Stomach smooth muscle (tissue), 2 donors: Measurements from ENCODE around the gene LLPH.

Experiments used
- H3K27ac ChIP-seq: one replicate; pipeline ENCODE4 v1.7.0; 2013; ENCODE audit warnings: mild to moderate bottlenecking, low read length, inconsistent platforms
- H3K27me3 ChIP-seq, 2 donors: one replicate each; pipeline ENCODE4 v1.7.0; 2013; ENCODE audit warnings: low read length in 2 of 2; ENCODE audit not compliant: insufficient read depth in 2 of 2, control insufficient read depth in 1 of 2
- H3K36me3 ChIP-seq, 2 donors: one replicate each; pipeline ENCODE4 v1.7.0; 2013; ENCODE audit warnings: low read length in 2 of 2; ENCODE audit not compliant: control insufficient read depth in 2 of 2, insufficient read depth in 2 of 2
- H3K4me1 ChIP-seq: one replicate; pipeline ENCODE4 v1.7.0; 2013; ENCODE audit warnings: low read length; ENCODE audit not compliant: control insufficient read depth, insufficient read depth
- H3K4me3 ChIP-seq, 2 donors: one replicate each; pipeline ENCODE4 v1.7.0; 2013; ENCODE audit warnings: low read length in 2 of 2
- H3K9ac ChIP-seq, 2 donors: one replicate each; pipeline ENCODE4 v1.7.0; 2013; ENCODE audit warnings: low read length in 2 of 2, mild to moderate bottlenecking in 1 of 2
- H3K9me3 ChIP-seq, 2 donors: one replicate each; pipeline ENCODE4 v1.7.0; 2013; ENCODE audit warnings: low read length in 2 of 2; ENCODE audit not compliant: control insufficient read depth in 2 of 2
- donor health status: healthy.
- donor health status: Pancreatic carcinoma.

Gene LLPH

DNA sequence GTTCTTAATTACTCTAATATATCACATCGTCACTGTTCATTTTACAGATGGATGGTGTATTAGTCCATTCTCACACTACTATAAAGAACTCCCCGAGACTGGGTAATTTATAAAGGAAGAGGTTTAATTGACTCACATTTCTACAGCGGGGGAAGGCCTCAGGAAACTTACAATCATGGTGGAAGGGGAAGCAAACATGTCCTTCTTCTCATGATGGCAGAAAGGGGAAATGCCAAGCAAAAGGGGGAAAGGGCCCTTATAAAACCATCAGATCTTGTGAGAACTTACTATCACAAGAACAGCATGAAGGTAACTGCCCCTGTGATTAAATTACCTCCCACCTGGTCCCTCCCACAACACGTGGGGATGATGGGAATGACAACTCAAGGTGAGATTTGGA is 32.7 kb upstream of the LLPH start:
- peaks cover 0 to 3% of the 10 kb centered on the region in 2 donors for H3K9me3 ChIP-seq
- no peak overlapping the region for H3K4me3 ChIP-seq
- H3K4me1 ChIP-seq = no peaks in the 10 kb centered on the region
- H3K9ac ChIP-seq = no peak overlapping the region
- H3K36me3 ChIP-seq = peaks cover 6 to 11% of the 10 kb centered on the region in 2 donors
- H3K27ac ChIP-seq = no peak overlapping the region
- H3K27me3 ChIP-seq = no peaks in the 10 kb centered on the region

DNA sequence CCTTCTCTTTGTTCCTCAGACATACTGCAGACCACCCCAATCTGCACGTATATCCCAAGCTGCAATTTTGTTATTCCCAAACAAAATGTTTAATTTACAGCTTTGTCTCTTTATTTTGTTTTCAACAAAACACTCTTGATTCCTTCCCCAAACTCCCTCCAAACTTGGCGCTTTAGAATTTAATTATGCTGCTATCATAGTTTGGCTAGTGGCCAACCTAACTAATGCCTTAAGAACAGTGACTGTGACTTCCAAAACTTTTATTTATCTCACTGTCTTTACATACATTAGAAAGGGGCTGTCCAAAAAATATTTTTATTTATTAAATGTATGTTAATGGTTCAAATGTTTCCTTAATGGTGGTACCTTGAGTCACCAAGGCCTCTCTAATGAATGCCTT is 32.2 kb upstream of the LLPH start:
- Histone ChIP-seq H3K9me3 (peaks cover 0 to 3% of the 10 kb centered on the region in 2 donors), H3K27ac (no peak overlapping the region), H3K27me3 (no peaks in the 10 kb centered on the region), H3K9ac (no peak overlapping the region), H3K36me3 (peaks cover 6 to 11% of the 10 kb centered on the region in 2 donors), H3K4me3 (no peak overlapping the region), H3K4me1 (no peaks in the 10 kb centered on the region)

GRCh38 chr12:66160704-66161103 is 30.2 kb upstream of the LLPH start:
- no peak overlapping the region for H3K9ac ChIP-seq
- H3K36me3 ChIP-seq = peaks cover 6 to 11% of the 10 kb centered on the region in 2 donors
- no peak overlapping the region for H3K27ac ChIP-seq
- H3K4me3 ChIP-seq = no peak overlapping the region
- H3K27me3 ChIP-seq = no peaks in the 10 kb centered on the region
- peaks cover 0 to 3% of the 10 kb centered on the region in 2 donors for H3K9me3 ChIP-seq
- H3K4me1 ChIP-seq = no peaks in the 10 kb centered on the region

DNA sequence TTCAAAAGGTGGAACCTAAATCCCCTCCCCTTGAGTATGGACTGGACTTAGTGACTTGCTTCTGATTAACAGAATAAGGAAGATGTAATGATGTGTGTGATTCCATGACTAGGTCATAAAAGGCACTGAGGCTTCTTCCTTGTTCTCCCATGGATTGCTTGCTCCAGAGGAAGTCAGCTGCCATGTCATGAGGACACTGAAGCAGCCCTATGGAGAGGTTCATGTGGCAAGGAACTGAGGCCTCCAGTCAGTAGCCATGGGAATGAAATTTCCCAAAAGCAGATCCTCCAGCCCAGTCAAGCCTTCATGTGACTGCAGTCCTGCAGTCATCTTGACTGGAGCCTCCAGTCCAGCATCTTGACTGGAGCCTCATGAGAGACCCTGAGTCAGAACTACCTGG is 28.6 kb upstream of the LLPH start:
- H3K9me3 ChIP-seq = no peaks in the 10 kb centered on the region
- H3K4me3 ChIP-seq = no peak overlapping the region
- H3K4me1 ChIP-seq = no peaks in the 10 kb centered on the region
- no peak overlapping the region for H3K27ac ChIP-seq
- H3K36me3 ChIP-seq = peaks cover 6 to 11% of the 10 kb centered on the region in 2 donors
- H3K27me3 ChIP-seq = no peaks in the 10 kb centered on the region
- H3K9ac ChIP-seq = no peak overlapping the region

- Histone ChIP-seq H3K4me1 (no peaks in the 10 kb centered on the region), H3K4me3 (no peak overlapping the region), H3K9ac (no peak overlapping the region), H3K27me3 (no peaks in the 10 kb centered on the region), H3K27ac (no peak overlapping the region), H3K36me3 (peaks cover 6 to 11% of the 10 kb centered on the region in 2 donors), H3K9me3 (no peaks in the 10 kb centered on the region)
Measured at GRCh38 chr12:66156654-66157053, 26.1 kb upstream of the LLPH start.

DNA sequence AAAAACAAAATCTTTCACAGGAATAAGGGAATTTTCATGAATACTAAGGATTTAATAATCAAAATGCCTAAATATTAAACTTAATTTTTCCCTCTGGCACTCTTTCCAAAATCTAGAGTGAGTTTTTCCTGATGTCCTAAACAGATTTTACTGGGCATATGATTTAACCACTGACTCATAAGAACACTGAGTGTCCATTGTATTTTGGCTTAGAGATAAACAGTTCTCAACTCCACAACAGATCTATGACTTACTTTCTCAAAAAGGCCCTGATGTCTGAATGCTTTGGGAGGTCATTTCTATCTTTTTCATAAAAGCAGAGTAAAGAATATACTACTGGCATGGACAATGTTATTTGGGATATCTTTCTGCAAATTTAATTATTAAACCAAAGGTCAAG is 24.2 kb upstream of the LLPH start:
- peaks cover 4 to 8% of the 10 kb centered on the region in 2 donors for H3K36me3 ChIP-seq
- H3K27ac ChIP-seq = no peak overlapping the region
- no peak overlapping the region for H3K9ac ChIP-seq
- H3K4me1 ChIP-seq = no peaks in the 10 kb centered on the region
- H3K27me3 ChIP-seq = no peaks in the 10 kb centered on the region
- H3K4me3 ChIP-seq = no peak overlapping the region
- no peaks in the 10 kb centered on the region for H3K9me3 ChIP-seq

DNA sequence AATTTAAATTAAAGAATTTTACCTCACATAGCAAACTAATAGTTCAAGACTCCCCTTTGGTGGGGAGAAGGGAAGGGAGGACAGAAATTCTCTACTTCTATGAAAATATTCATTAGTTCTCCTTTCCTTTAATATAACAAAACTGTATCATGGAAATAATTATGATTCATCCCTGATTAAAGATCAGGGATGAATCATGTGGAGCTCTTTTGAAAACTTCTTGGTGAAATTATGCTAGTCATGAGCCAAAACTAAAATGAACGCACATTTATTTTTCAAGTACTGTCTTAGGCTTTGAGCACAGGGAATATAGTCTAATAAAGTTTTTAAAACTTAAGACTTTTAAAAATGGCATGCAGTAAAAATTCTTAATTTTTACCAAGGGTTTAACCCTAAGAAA is 22.2 kb upstream of the LLPH start:
- no peak overlapping the region for H3K9ac ChIP-seq
- no peak overlapping the region for H3K27ac ChIP-seq
- H3K36me3 ChIP-seq = peaks cover 0 to 9% of the 10 kb centered on the region in 2 donors
- no peak overlapping the region for H3K4me3 ChIP-seq
- no peaks in the 10 kb centered on the region for H3K27me3 ChIP-seq
- H3K9me3 ChIP-seq = no peaks in the 10 kb centered on the region
- H3K4me1 ChIP-seq = no peaks in the 10 kb centered on the region

DNA sequence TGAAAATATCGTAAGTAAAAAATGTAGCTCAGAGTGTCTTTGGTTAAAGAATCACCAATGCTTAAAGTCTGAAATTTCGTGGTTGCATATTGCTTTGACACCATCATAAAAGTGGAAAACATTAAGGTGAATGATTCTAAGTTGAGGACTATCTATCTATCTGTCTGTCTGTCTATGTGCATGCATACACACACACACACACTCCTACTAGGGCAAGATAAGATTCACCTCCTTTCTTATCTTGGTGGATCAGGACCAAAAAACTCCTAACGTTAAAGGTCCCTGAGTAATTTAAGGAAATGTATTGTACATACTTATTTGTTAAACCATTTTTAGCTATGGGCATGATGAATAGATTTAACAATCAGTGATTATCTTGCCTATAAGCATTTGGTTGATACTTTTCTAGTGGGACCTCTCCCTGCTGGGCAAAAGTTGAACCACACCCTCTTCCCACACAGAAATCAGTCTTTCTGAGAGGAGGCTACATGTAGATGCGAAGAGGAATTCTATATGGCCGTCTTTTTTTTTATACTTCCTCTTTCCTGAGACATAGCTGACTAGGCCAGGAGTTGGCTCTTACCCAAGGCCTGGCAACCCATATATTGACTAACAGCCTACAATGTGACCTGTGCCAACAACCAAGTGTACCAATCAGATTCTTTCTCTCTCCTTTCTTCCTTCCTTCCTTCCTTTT is 19.3 kb upstream of the LLPH start:
- H3K27me3 ChIP-seq = no peaks in the 10 kb centered on the region

GRCh38 chr12:66144791-66145754 is 14.5 kb upstream of the LLPH start:
- Histone ChIP-seq H3K27ac (no peak overlapping the region), H3K4me1 (no peaks in the 10 kb centered on the region), H3K4me3 (no peak overlapping the region), H3K27me3 (no peaks in the 10 kb centered on the region), H3K9me3 (peaks cover 0 to 11% of the 10 kb centered on the region in 2 donors), H3K9ac (no peak overlapping the region), H3K36me3 (peaks cover 10 to 32% of the 10 kb centered on the region in 2 donors)

More for the DNA sequence above, 19.3 kb upstream of the LLPH start:
- Histone ChIP-seq H3K27ac (no peak overlapping the region), H3K4me1 (no peaks in the 10 kb centered on the region), H3K9ac (no peak overlapping the region), H3K36me3 (peaks cover 5 to 12% of the 10 kb centered on the region in 2 donors), H3K4me3 (no peak overlapping the region), H3K9me3 (no peaks in the 10 kb centered on the region)

GRCh38 chr12:66143868-66144267 is 13.3 kb upstream of the LLPH start:
- no peak overlapping the region for H3K27ac ChIP-seq
- no peak overlapping the region for H3K4me3 ChIP-seq
- no peaks in the 10 kb centered on the region for H3K27me3 ChIP-seq
- peaks cover 0 to 11% of the 10 kb centered on the region in 2 donors for H3K9me3 ChIP-seq
- H3K9ac ChIP-seq = no peak overlapping the region
- no peaks in the 10 kb centered on the region for H3K4me1 ChIP-seq
- H3K36me3 ChIP-seq = peaks cover 15 to 37% of the 10 kb centered on the region in 2 donors
